ENCODE measurements around the gene ARIH2.
"Not testable (repeated sequence)": the region's sequence is repeated elsewhere in the genome, so short reads cannot be mapped to it uniquely, and the experiment has no call there.

ARIH2 gene

GRCh38 chr3:48918388-48919214, at the start of gene ARIH2:
Gene ARIH2, plus strand, starts transcription at chr3:48918842. Its CDS starts 8,717 bp downstream, at chr3:48927559.
- peak; percentile 4 to 93 (median 88) for DNase-seq

- no peak for DNase-seq
Observed at GRCh38 chr3:48877671-48878070, 41.0 kb upstream of the ARIH2 start.

- DNase-seq: no peak
Observed at GRCh38 chr3:48879307-48879993, 39.2 kb upstream of the ARIH2 start.

- DNase-seq: no peak
Observed at GRCh38 chr3:48879994-48880377, 38.7 kb upstream of the ARIH2 start.

GRCh38 chr3:48881006-48881405, 37.6 kb upstream of the ARIH2 start:
- no peak for DNase-seq

GRCh38 chr3:48881652-48882114, 37.0 kb upstream of the ARIH2 start:
- DNase-seq: no peak

GRCh38 chr3:48885753-48886152, 32.9 kb upstream of the ARIH2 start:
- no peak for DNase-seq

- no peak for DNase-seq
Observed at GRCh38 chr3:48891606-48892005, 27.0 kb upstream of the ARIH2 start.

GRCh38 chr3:48894516-48894915, 24.1 kb upstream of the ARIH2 start:
- DNase-seq: no peak

- no peak for DNase-seq
Observed at GRCh38 chr3:48896936-48897335, 21.7 kb upstream of the ARIH2 start.

- DNase-seq: peak in 2 of 58 donors; percentile 5 to 6
Observed at GRCh38 chr3:48897460-48898376, 20.9 kb upstream of the ARIH2 start.

GRCh38 chr3:48898383-48899234, 20.0 kb upstream of the ARIH2 start, which contains the start of gene SLC25A20:
Gene SLC25A20, minus strand, starts transcription at chr3:48898882. Its CDS starts 88 bp downstream, at chr3:48898794.
- peak in 57 of 58 donors; percentile 6 to 81 (median 61) for DNase-seq

- no peak for DNase-seq
Observed at GRCh38 chr3:48899273-48899672, 19.4 kb upstream of the ARIH2 start.

GRCh38 chr3:48907026-48907425, 11.6 kb upstream of the ARIH2 start:
- DNase-seq: not testable (repeated sequence)

- no peak for DNase-seq
Observed at GRCh38 chr3:48915296-48915695, 3.3 kb upstream of the ARIH2 start.

- DNase-seq: peak in 14 of 58 donors; percentile 34 to 71 (median 54)
Observed at GRCh38 chr3:48919215-48920138, 835 bp downstream of the ARIH2 start.

GRCh38 chr3:48926425-48927392, 8.1 kb downstream of the ARIH2 start:
- DNase-seq: no peak

- no peak for DNase-seq
Observed at GRCh38 chr3:48927928-48928327, 9.3 kb downstream of the ARIH2 start.

Data from anterior cingulate cortex (tissue), 58 donors.